Measurements from ENCODE around the gene DIPK1C.
"Not testable (repeated sequence)": the region's sequence is repeated elsewhere in the genome, so short reads cannot be mapped to it uniquely, and the experiment has no call there.

DIPK1C gene

DNA sequence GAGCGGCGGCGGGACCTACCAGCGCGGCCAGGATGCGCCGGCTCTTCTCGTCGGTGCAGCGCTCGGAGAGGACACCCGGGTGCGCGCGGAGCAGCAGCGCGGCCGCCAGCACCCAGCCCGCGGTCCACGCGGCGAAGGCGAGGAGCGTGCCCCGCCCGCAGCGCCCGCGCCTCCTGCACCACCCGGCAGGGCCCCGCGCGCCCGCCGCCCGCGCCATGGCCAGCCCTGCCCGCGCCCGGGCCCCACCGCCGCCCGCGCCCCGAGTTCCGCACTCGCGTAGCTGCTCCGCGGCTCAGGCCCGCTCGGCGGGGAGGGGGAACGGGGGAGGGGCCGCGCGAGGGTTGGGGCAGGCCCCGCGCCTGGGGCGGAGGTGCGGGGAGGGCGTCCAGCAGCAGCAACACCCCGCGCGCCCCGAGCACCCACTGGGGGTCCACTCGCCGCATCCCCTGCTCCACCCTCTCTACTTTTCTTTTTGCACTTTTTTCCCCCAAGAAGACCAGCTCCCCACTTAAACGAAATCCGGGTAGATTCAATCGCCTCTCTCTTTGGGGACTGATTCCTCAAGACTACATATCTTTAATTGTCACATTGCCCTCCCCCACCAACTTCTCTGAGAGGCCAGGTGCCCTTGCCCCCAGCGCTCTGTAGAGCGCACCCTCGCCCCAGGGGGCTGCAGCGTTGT is at the start of gene DIPK1C:
TSS of gene DIPK1C (minus strand) at position 266 of the 682 bp plus-strand sequence. CDS start at position 217, 49 bp downstream.
- DNase-seq, result no peak

DNA sequence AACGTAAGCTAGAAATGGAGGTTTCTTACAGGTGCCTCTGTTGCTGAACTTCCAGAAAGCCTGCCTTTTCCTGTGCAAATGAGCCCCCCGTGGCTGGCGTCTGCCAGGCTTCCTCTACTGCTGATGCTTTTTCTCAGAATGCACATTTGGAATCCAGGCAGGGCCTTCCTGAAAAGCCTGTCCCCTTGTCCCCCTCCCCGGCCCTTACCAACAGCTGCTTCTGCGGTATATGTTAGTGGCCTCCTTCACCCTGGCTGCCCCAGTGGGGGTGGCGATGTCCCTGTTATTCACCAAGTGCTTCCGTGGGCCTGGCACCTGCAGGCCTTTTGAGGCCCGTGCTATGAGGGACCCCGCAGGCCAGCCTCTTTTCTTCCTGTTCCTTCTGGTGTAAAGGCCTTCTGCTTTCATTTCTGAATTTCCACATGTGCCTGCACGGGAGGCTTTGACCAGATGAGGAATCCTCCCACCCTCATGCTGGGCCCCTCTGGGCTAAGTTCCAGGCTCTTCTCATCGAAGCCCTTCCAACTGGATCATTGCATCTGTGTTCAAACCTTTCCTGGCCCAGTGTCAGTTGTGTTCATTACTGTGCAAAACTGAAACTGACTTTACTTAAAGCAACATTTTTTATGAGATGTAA is 49.5 kb upstream of the DIPK1C start:
- DNase-seq, result no peak

DNA sequence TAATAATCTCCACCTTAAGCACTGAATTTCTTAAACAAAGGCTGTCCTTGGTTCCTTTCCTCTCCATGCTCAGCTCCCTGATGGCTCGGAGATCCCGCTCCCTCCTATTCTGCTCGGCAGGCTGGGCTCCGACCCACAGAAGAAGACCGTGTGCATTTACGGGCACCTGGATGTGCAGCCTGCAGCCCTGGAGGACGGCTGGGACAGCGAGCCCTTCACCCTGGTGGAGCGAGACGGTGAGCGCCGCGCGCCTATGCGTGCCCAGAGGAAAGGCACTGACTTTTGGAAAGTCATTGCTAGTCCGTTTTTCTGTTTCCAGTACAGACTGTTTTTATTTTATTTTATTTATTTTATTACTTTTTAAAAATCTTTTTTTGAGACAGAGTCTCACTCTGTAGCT is 48.7 kb upstream of the DIPK1C start:
- no peak for DNase-seq

DNA sequence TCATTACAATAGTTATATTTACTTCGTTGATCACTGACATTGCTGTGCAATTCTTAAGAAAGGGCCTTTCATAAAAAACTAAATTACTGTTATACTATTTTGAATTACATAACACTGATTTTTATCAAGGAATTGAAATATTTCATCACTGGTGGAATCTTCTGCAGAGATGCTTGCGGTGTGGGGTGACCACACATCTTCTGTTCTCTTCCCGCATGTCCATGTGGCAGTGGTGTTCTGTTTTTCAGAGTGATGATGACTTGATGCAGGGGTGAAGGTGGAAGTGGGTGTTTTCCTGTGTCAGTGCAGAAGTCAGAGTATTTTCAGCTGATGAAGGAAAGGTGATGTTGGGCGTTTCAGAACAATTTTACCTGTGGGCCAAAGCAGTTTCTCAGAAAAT is 46.0 kb upstream of the DIPK1C start:
- no peak for DNase-seq

DNA sequence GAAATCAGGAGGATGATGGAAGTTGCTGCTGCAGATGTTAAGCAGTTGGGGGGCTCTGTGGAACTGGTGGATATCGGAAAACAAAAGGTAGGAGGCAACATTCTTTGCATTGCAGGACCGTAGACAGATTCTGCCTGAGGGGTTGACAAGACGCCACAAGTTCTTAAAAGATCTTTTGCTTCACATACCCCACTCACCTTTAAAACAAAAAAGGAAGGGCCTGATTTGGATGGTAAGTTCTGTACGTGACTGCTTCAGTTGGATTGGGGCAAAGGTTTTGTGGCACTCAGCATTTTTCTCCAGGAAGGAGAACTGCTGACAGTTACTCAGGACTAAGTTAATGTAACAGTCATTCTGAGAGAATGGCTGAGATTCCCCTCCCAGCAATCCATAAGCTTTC is 44.3 kb upstream of the DIPK1C start:
- DNase-seq, result no peak

DNA sequence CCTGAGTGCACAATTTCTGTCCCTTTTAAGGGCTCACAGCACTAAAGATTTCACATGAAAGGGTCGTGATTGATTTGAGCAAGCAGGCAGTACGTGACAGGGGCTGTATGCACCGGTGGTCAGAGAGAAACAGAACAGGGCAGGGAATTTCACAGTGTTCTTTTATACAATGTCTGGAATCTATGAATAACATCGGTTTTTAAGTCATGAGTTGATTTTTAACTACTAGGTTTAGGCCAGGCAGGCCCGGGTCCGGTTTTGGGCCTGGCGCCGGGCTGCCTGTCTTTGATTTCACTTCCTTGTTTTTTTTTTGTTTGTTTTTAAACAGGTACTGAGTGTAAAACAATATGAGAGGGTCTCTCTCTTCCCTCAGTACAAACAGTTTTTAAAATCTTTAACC is 43.7 kb upstream of the DIPK1C start:
- not testable (repeated sequence) for DNase-seq

DNA sequence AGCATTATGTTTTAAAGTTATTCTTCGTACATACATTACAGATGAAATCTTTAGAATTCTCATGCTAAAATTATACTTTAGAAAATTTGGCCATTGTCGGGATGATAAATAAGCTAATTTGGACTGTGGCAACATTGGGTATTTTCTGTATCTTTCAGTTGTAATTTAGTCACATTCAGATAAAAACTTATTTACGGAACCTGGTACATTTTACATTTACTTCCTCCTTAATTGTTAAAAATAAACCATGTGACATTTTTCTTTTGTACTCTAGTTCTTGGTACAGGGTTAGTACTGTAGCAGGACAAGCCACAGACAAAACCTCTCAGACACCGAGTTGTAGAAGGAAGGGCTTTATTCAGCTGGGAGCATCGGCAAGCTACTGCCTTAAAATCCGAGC is 43.3 kb upstream of the DIPK1C start:
- no peak for DNase-seq

DNA sequence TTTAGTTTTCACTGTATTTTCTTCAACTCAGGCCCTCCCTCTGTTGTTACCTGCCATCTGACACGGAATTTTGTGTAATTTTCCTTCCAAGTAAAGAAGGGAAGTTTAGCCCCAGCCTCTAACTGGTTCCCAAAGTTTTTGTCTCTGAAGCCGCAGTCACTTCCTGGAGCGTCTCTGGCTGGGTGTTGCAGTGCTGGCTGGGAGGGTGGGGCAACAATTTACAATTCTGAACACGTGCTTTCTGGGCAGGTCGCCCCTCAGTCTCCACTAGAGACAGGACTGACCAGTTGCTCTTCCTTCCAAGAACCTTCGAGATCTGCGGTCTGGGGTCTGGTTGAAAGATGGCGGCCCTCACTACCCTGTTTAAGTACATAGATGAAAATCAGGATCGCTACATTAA is 42.5 kb upstream of the DIPK1C start:
- peak in 1 of 4 experiments; percentile 8 for DNase-seq

DNA sequence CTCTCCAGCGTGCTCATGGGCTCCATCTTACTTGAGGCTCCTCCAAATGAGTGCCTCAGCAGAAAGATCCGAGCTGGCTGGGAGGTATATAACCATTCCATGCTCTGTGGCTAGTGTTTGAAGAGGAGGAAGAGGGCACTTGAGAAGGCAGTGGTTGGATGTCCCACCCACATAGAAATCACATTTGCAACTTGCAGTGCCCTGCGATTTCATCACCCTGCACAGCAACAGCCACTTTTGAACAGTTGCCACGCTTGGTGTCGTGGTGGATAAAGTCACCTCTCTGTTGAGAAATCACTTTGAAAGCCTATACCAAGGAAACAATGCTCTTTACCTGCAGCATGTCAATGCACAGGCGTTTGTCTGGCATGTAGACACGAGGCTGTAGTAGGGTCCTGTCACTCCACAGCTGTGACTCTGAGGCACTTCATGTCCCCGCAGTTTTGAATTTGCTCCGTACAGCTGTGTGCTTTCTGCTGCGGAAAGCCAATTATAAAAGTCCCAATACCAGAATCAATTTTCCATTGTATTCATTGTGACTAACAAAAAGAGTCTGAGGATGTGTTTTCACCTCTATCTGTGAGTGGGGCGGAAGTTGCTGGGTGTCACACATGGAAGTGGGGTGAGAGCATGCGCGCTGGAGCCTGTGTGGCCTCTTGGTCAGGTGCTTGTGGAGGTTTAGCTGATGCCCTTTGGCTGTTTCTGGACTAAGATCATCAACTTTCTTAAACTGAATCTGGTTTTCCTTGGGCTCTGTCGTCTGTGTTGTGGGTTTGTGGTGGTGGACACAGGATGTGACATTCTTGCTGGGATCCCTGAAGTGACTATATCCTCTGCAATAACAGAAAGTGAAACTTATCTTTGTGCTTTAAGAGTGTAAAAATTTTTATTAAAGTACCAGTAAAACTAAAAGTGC is 41.9 kb upstream of the DIPK1C start:
- peak; percentile 28 to 61 (median 48) for DNase-seq

DNA sequence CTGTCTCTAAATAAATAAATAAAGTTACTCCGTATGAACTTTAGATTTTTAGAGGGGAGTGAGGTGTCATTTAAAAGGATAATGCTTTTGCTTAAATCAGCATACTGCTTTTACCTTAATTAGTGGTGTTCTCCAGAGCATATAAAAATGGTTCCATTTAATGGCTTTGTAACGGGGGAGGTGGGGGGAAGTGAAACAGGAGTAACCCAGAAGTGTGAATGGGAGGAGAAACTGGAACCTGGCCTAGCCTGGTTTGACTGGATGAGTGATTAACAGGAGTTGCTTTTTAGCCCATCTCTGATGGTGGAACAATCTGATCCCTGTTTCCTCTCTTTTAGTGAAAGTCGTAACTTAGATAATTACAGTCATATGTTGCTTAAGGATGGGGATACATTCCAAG is 40.7 kb upstream of the DIPK1C start:
- no peak for DNase-seq

DNA sequence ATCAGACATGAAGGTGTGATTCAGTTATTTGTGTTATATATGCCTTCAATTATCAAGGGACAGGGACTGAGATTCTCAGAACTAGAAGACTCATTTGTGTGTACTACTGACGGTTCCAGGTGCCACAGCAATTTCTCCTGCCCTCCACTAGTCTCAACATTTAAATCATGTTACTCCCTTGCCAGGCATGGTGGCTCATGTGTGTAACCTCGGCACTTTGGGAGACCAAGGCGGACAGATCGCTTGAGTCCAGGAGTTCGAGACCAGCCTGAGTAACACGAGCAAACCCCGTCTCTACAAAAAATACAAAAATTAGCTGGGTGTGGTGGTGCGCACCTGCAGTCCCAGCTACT is 40.2 kb upstream of the DIPK1C start:
- DNase-seq, result no peak

DNA sequence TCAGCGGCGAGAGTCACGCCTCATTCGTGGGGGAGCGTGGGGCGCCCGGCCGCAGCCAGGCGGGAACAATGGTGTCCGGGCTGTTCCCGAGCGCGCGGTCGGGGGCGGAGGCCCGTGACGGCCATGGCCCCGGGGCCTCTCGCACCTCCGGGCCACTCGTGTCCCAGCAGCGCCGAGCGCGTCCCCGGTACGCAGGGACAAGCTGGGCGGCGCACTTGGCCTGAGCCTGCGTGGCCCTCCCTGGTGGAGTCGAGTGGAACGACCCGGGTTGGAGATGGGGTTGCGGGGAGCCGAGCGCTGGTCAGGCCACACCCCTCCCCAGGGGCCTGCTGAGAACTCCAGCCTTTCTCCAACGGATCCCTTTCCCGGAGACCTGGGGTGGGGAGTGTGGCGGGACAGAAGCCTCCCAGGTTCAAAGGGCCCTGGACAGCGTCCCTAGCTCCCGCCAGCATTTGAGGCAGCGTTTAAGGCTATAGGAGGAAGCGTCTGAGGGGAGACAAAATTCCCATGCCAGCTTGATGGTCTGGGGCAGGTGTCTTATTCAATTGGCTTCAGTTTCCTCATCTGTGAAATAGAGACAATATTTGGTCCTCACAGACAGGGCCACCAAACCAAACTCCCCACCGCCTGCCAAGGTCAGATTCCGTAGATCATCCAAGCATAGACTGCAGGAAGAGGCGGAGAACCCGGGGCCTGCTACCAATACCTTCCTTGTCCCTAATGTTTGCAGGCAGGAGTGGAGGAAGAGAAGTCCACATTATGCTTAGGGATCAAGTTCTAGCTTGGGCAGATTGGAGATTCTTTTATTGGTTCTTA is 39.6 kb upstream of the DIPK1C start:
- peak in 2 of 4 experiments; percentile 25 to 26 for DNase-seq

DNA sequence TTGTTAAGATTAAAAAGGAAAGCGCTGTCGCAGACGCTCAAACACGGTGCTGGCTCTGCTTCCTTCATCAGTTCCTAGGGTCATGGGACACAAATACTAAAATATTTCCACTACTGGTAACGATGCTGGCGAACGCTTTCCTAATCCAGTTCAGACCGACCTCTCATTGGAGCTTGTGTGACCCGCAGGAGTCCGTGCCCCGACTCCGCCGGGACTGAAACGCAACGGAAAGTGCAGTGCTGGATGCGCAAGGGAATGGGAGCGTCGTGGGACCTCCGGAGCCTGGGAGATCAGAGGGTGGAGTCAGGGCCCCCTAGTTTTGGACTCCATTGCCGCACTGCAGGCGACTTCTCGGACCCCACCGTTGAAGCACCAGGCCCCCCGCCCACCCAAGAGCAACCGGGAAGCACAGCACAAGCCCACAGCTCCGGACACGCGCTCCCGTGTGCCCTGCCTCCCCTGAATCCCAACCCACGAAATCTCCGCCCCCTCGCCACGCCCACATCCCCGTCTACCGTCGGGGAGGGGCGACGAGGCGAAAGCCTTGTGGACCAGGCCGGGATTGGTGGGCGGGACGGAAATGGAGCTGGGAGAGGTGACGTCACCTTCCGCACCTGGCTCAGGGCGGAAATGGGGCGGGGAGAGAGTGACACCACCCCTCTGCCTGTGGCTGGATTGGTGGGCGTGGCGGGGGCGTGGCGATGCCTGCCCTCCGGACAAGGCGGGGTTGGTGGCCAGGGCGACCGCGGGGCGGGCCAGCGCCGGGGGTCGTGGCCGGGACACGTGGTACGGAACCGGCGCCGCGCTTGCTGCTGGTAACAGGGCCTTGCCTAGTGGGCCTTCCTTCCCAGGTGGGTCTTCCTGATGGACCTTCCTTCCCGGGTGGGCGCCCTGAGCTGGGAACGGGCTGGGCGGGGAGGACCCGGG is 38.7 kb upstream of the DIPK1C start, which contains the start of gene CNDP2:
TSS of gene CNDP2 (plus strand) at position 783 of the 927 bp plus-strand sequence. CDS start 3,611 bp downstream, outside the sequence.
- DNase-seq, result peak; percentile 92 to 96 (median 94)

DNA sequence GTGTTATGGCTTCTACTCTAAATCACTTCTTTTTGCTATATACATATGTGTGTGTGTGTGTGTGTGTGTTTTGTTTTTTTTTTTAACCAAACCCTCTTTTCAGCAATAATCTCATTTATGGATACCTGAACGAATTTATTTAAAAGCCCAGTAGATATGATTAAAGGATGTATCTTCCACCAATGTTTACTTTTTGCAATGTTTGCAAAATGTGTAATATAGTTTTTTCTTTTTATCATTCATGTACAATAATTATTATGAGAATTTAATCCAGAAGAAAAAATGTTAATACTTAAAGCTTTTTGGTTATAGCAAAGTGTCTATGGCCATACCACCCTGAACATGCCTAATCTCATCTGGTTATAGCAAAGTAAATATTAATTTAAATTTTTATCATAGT is 37.4 kb upstream of the DIPK1C start:
- no peak for DNase-seq

DNA sequence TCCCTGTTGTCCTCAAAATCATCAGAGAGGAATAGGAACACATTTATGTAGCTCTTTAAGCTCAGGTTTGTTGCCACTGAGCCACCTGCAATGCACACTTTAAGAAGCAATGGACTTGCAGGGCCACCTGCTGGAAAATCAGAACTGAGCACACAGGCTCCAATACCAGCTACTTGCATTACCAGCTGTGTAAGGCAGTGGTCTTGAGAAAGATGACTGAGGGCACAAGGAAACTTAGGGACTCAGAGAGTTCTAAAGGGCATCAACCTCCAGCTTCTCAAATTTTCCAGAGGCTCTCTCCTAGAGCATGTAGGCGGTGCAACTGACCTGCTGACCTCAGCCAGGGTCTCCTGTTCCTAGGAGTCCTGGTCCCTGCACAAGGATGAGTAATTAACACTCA is 36.6 kb upstream of the DIPK1C start:
- peak in 2 of 4 experiments; percentile 22 to 40 for DNase-seq

DNA sequence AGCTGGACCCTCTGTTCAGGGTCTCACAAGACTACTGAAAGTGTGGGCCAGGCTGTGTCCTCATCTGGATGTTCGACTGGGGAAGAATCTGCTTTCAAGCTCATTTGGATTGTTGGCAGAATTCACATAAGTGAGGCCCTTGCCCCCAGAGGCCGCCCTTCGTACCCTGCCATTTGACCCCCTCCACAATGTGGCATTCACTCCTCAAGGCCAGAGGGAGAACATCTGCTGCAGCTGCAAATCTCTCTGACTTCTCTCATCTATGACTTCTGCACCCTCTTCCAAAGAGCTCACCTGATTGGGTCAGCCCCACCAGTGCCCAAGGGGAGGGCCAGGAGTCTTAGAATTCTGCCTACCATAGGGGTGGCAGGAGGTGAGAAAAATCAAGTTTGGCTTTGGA is 35.2 kb upstream of the DIPK1C start:
- no peak for DNase-seq

DNA sequence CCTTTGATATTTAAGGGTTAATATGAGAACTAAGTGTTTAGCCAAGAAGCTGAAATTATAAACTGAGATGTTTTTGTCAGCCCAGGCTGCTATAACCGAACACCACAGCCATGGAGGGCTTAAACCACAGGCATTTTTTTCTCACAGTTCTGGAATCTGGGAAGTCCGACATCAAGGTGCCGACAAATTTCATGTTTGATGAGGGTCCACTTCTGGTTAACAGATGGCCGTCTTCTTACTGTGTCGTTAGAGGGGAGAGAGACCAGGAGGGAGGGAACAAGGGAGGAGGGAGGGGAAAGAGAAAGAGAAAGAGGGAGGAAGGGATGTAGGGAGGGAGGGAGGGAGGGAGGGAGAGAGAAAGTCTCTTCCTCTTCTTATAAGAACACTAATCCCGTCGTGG is 32.6 kb upstream of the DIPK1C start:
- no peak for DNase-seq

DNA sequence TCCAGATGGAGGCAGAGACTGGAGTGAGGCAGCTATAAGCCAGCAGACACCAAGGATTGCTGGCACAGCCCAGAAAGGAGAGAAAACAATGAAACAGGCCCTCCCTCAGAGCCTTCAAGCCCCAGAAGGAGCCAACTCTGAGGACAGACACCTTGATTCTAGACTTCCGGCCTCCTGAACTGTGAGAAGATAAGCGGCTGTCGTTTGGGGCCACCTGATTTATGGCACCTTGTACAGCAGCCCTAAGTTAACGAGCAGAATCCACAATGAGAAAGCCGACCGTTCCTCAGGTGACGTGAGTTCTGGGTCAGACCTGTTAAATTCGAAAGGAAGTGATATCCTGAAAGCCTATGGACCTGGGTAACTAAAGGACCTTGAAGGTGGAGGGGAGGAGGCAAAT is 31.8 kb upstream of the DIPK1C start:
- no peak for DNase-seq

DNA sequence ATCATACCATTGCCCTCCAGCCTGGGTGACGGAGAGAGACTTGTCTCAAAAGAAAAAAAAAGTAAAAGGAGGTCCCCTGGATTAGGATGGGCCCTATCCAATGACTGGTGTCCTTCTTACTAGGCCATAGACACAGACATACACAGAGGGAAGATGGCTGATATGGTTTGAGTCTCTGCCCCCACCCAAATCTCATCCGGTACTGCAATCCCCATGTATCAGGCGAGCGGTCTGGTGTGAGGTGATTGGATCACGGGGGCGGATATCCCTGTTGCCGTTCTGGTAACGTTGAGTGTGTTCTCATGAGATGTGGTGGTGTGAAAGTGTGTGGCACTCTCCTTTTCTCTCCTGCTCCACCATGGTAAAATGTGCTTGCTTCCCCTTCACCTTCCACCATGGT is 31.2 kb upstream of the DIPK1C start:
- DNase-seq, result no peak

DNA sequence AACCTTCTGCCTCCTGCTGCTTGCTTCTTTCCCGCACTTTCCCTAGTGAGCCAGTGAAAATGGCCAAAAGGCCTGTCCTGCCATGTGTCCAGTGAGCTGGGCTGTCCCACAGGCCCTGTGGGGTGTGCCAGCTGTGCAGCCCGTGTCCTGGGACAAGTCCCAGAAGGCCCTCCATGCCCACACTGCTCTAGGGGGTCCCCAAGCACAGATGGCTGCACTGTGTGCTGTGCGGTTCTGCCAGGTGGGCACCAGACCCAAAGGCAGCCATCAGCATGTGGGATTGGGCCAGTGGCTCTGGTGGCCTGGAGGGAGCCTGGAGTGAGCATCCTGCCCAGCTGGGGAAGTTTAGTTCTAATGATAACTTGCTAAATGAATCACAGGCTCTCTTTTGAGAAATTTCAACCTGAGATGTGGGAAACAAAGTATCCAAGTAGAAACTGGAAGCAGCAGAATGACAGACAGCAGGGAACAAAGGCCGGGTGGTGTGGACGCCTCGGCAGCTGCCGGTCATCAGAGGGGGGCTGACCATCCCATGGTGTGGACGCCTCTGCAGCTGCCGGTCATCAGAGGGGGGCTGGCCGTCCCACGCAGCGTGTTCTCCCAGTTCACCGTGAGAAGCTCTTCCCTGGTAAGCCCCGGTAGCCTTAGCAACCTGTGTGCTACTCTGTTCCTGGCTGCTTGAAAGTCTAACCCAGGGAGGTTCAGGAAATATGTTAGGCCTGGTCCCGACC is 29.2 kb upstream of the DIPK1C start:
- no peak for DNase-seq

DNA sequence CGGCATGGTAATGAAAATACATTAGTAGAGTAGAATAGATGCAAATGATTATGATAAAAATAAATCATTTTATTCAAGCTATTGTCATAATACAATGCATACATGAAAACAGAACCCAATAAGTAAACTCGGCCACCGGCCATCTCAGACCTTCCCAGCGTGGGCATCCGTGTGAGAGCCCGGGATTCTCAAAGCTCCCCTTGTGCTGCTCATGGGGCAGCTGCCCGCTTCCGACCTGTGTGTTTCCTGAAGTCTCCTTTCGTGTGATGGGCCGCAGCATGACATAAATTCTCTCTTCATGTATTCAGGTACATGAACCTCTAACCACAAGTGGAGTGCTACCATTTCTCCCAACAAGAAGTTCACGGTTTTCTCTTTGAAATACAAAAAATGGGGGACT is 25.6 kb upstream of the DIPK1C start:
- DNase-seq, result no peak
